A673 (cell line): Measurements from ENCODE around the gene PDE4B. TPM values are rescaled to one million over a fixed set of nuclear protein-coding genes. Genes with fewer than 3 reads are reported as not detected.

Experiments used
- BruUV-seq: library from RNA; stranded (reverse); fragments of 400-500 nt; replicated peaks from 2 replicates; lab custom pipeline; 2021; lab: Mats Ljungman, UMichigan
- CTCF ChIA-PET: fragments of 300-600 bp; sonication (Branson Sonifier 250); formaldehyde crosslinking; loops from one replicate; lab custom pipeline; 2022; ENCODE audit warnings: antibody characterized with exemption; lab: Charles Lee
- POLR2A ChIA-PET: fragments of 300-600 bp; sonication (Branson Sonifier 250); formaldehyde crosslinking; loops from one replicate; lab custom pipeline; 2022; ENCODE audit warnings: antibody characterized with exemption; ENCODE audit not compliant: low non-redundant PET; lab: Charles Lee
- DNase-seq: peaks from one replicate; pipeline ENCODE4 v3.0.0-alpha.2; 2015; ENCODE audit warnings: low spot score
- H3K27ac ChIP-seq: fragments of 200-600 bp; sonication (generic); 2 replicates; pipeline ENCODE4 v1.5.1; 2016; ENCODE audit warnings: mixed run types, low read depth, mild to moderate bottlenecking, mixed read lengths, antibody characterized with exemption, low read length; ENCODE audit not compliant: poor library complexity, severe bottlenecking
- H3K27me3 ChIP-seq: fragments of 200-600 bp; sonication (generic); replicated peaks from 2 replicates; pipeline ENCODE4 v1.6.1; 2017; ENCODE audit warnings: mixed run types, low read depth, mild to moderate bottlenecking, mixed read lengths, antibody characterized with exemption, low read length; ENCODE audit not compliant: insufficient read depth, poor library complexity
- H3K36me3 ChIP-seq: fragments of 200-600 bp; sonication (generic); 2 replicates; pipeline ENCODE4 v1.6.1; 2016; ENCODE audit warnings: mixed run types, mild to moderate bottlenecking, mixed read lengths, antibody characterized with exemption, low read length; ENCODE audit not compliant: insufficient read depth, poor library complexity, severe bottlenecking
- H3K4me1 ChIP-seq: fragments of 200-600 bp; sonication (generic); 2 replicates; pipeline ENCODE4 v1.6.1; 2017; ENCODE audit warnings: mixed run types, mild to moderate bottlenecking, mixed read lengths, antibody characterized with exemption, low read length; ENCODE audit not compliant: insufficient read depth, poor library complexity, severe bottlenecking
- H3K4me3 ChIP-seq: fragments of 200-600 bp; sonication (generic); 2 replicates; pipeline ENCODE4 v1.5.1; 2016; ENCODE audit warnings: low read depth, mixed run types, mild to moderate bottlenecking, mixed read lengths, low read length; ENCODE audit not compliant: poor library complexity, severe bottlenecking
- H3K9me3 ChIP-seq: fragments of 200-600 bp; sonication (generic); 2 replicates; pipeline ENCODE4 v1.6.1; 2016; ENCODE audit warnings: mixed run types, low read depth, mild to moderate bottlenecking, mixed read lengths, antibody characterized with exemption, low read length; ENCODE audit not compliant: poor library complexity, severe bottlenecking
- CTCF ChIP-seq: fragments of 300-800, 200-600 bp; sonication (generic); conservative IDR thresholded peaks from 2 replicates; pipeline ENCODE4 v1.5.1; 2017; ENCODE audit warnings: low read depth, mild to moderate bottlenecking, antibody characterized with exemption, low read length, moderate library complexity, mixed read lengths
- EZH2 ChIP-seq: fragments of 200-600 bp; sonication (generic); IDR thresholded peaks from 2 replicates; pipeline ENCODE4 v1.6.1; 2017; ENCODE audit warnings: borderline replicate concordance, low read depth, mild to moderate bottlenecking, mixed read lengths, antibody characterized with exemption, low read length; ENCODE audit not compliant: poor library complexity, severe bottlenecking
- intact Hi-C: fragments of 100-400 bp; cut with micrococcal nuclease; formaldehyde crosslinking; loops from one replicate; pipeline ENCODE4 v1.10.0; 2022; ENCODE audit not compliant: unreplicated experiment
- total RNA-seq: library from RNA; stranded (reverse); gene quantifications from 2 replicates; pipeline ENCODE4 v1.2.3, GENCODE V29; 2021

The PDE4B gene
- total RNA-seq, 1 experiment from 2014 or later = 20.0 TPM

DNA sequence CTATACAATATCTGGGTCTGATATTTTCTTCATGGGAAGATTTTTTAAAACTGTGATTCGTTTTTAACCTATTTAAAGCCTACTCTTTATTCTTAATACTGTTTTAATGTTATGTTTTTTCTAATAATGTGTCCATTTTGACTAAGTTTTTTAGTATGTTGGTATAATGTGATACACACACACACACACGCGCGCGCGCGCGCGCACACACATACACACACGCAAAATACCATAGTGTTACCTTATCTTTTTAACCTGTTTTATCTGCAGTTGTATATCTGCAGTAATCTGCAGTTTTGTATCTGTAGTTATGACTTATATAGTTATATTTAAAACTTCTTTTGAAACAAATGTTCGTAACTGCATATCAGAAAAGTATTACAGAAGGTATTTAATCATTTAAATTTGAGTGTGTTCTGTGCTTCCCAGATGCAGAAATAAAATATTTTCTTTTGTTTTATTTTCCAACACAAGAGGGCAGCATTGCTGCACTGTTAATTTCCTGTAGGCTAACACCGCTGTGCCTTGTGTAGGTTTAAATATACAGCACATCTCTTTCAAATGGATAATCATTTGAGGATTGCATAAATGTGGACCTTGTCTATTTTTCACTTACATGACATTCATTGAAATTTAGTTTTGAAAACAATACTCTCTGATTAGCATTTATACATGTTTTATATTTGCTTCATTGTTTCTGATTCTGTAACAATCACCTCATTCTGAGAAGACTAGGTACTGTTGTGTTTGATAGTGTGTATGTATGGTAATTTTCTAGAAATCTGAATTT is 166.1 kb downstream of the PDE4B start:
- H3K9me3 ChIP-seq = no peaks in the 10 kb centered on the region
- no peaks in the 10 kb centered on the region for H3K27me3 ChIP-seq
- DNase-seq = peak; percentile 75
- no peaks in the 10 kb centered on the region for H3K4me1 ChIP-seq
- H3K4me3 ChIP-seq = no peak overlapping the region
- no peaks in the 10 kb centered on the region for H3K36me3 ChIP-seq
- H3K27ac ChIP-seq = no peak overlapping the region
- intact Hi-C loops = loop anchor here (1.0 to 5.0 kb wide), 3 partner anchors 284 to 544 kb away; no protein-coding TSS in a partner anchor
- TF ChIP-seq CTCF (peak; percentile 75), EZH2 (no peak)
- ChIA-PET CTCF (interaction anchor here (0.6 to 3.0 kb wide), 4 partner anchors 284 to 568 kb away, joined by 3 to 12 read pairs (median 3); no protein-coding TSS in a partner anchor), POLR2A (no interaction called here)
- no TSS peak for BruUV-seq

DNA sequence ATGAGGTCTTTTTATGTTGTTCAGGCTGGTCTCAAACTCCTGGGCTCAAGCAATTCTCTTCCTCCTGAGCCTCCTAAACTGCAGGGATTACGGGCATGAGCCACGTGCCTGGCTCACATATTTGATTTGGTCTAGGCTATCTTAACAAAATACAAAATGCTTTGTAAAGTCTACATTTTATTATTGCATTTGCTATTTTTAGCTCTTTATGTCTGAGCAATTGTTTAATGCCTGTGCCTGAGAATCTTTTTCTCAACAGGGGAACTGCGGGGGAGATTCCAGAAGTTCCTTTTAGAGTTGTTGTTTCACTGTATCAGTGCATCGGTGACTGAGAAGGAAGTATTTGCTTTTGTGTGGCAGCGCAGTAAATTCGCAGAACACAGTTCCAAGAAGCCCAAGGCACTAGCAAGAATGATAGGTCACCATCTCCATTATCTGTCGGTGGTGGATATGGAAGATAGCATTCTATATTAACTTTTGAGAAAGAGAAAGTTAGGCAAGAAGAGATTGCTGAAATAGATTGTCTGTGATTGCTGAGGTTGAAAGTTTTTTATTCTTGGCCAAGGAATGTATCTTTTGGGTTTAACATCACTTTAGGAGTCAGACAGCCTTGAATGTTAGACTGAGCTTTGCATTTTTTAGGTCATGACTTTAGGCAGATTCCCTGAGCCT is 167.3 kb downstream of the PDE4B start:
- BruUV-seq = no TSS peak
- intact Hi-C loops = loop anchor here (1.0 to 10.0 kb wide), 4 partner anchors 282 to 765 kb away; no protein-coding TSS in a partner anchor
- no peaks in the 10 kb centered on the region for H3K9me3 ChIP-seq
- POLR2A ChIA-PET = no interaction called here
- no peak overlapping the region for H3K27ac ChIP-seq
- CTCF ChIA-PET = interaction anchor here (1.2 to 3.0 kb wide), 3 partner anchors 282 to 544 kb away, joined by 3 to 12 read pairs (median 3); no protein-coding TSS in a partner anchor
- H3K4me1 ChIP-seq = no peaks in the 10 kb centered on the region
- no peak overlapping the region for H3K4me3 ChIP-seq
- no peak for TF ChIP-seq CTCF
- TF ChIP-seq EZH2 = no peak
- H3K27me3 ChIP-seq = no peaks in the 10 kb centered on the region
- H3K36me3 ChIP-seq = no peaks in the 10 kb centered on the region
- no peak for DNase-seq

- intact Hi-C loops = loop anchor here (10.0 kb wide), 1 partner anchor 761 kb away; no protein-coding TSS in a partner anchor
- CTCF ChIA-PET = no interaction called here
Measured at GRCh38 chr1:65963156-65963888, 170.6 kb downstream of the PDE4B start.

More at GRCh38 chr1:65963156-65963888, 170.6 kb downstream of the PDE4B start:
- Histone ChIP-seq H3K27ac (no peak overlapping the region), H3K4me3 (no peak overlapping the region), H3K4me1 (no peaks in the 10 kb centered on the region), H3K9me3 (no peaks in the 10 kb centered on the region), H3K27me3 (no peaks in the 10 kb centered on the region), H3K36me3 (no peaks in the 10 kb centered on the region)
- TF ChIP-seq EZH2 (no peak), CTCF (no peak)
- no TSS peak for BruUV-seq
- POLR2A ChIA-PET = no interaction called here
- DNase-seq = no peak
